Measurements from ENCODE around the gene OR10H5.
"Not testable (repeated sequence)": the region's sequence is repeated elsewhere in the genome, so short reads cannot be mapped to it uniquely, and the experiment has no call there.

Gene OR10H5

DNA sequence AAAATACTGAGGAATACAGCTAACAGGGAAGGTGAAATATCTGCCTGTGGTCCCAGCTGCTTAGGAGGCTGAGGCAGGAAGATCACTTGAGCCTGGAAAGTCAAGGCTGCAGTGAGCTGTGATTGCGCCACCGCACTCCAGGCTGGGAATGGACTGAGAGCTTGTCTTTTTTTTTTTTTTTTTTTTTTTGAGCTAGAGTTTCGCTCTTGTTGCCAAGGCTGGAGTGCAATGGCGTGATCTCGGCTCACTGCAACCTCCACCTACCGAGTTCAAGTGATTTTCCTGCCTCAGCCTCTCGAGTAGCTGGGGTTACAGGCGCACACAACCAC, 56.4 kb downstream of the OR10H5 start:
- DNase-seq (ENCODE audit: low read depth) = not testable (repeated sequence)

- no peak for DNase-seq (ENCODE audit: low read depth)
These were observed 59.5 kb downstream of the OR10H5 start for GRCh38 chr19:15846923-15847322.

DNA sequence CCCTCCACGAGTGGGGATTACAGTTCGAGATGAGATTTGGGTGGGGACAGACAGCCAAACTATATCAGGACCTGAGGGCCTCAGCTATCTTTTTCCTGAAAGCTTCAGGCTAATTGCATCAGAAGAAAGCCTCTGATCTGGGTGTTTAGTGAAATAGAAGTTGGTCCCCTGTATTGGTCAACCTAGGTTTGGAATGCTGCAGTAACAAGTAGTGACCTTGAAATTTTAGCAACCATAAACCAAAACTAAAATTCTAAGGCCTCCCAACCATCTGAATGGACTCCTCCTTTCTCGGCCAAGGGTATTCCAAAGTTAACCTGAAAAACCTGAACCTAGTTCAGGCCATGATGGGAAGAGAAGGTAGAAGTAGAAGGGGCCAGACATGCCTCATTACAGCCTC, 62.9 kb downstream of the OR10H5 start:
- DNase-seq (ENCODE audit: low read depth) = no peak
